MG63 (cell line): ENCODE measurements around the gene CIAPIN1. TPM values are rescaled to one million over a fixed set of nuclear protein-coding genes. Genes with fewer than 3 reads are reported as not detected.
A peak's percentile ranks its signal among the peaks of the same experiment; 100 is the strongest.
"Not testable (repeated sequence)": the region's sequence is repeated elsewhere in the genome, so short reads cannot be mapped to it uniquely, and the experiment has no call there.

Experiments used
- DNase-seq: peaks from one replicate; pipeline ENCODE4 v3.0.0-alpha.2; 2020
- H3K27me3 ChIP-seq: fragments of 250-450 bp; sonication (Bioruptor Pico); 2 replicates; pipeline ENCODE4 v1.5.1; 2020; ENCODE audit warnings: mild to moderate bottlenecking, moderate library complexity
- H3K36me3 ChIP-seq: fragments of 250-450 bp; sonication (Bioruptor Pico); 2 replicates; pipeline ENCODE4 v1.5.1; 2020; ENCODE audit warnings: mild to moderate bottlenecking, moderate library complexity
- H3K4me3 ChIP-seq: fragments of 250-450 bp; sonication (Bioruptor Pico); 2 replicates; pipeline ENCODE4 v1.5.1; 2020; ENCODE audit warnings: mild to moderate bottlenecking, moderate library complexity
- H3K9me3 ChIP-seq: fragments of 250-450 bp; sonication (Bioruptor Pico); 2 replicates; pipeline ENCODE4 v1.5.1; 2020; ENCODE audit warnings: mild to moderate bottlenecking, moderate library complexity
- total RNA-seq: library from RNA; depleted of rRNA; stranded (reverse); fragments of >200 nt; shearing (Covaris generic); gene quantifications from 2 replicates; pipeline ENCODE4 v1.2.3, GENCODE V29; 2014; ENCODE audit warnings: low replicate concordance

The CIAPIN1 gene
- total RNA-seq, 1 experiment from 2014 or later = 277 TPM

GRCh38 chr16:57468346-57468745, 21.2 kb upstream of the CIAPIN1 start:
- Histone ChIP-seq H3K36me3 (peaks cover 91% of the 10 kb centered on the region), H3K9me3 (no peaks in the 10 kb centered on the region), H3K27me3 (no peaks in the 10 kb centered on the region), H3K4me3 (no peak overlapping the region)
- DNase-seq = no peak

GRCh38 chr16:57464523-57464922, 17.3 kb upstream of the CIAPIN1 start:
- no peak for DNase-seq
- H3K27me3 ChIP-seq = no peaks in the 10 kb centered on the region
- H3K36me3 ChIP-seq = peaks cover 82% of the 10 kb centered on the region
- no peak overlapping the region; the same call in 1 of the 2 replicates for H3K4me3 ChIP-seq
- H3K9me3 ChIP-seq = no peaks in the 10 kb centered on the region

- DNase-seq = no peak
- H3K9me3 ChIP-seq = no peaks in the 10 kb centered on the region
- no peaks in the 10 kb centered on the region for H3K27me3 ChIP-seq
- peaks cover 82% of the 10 kb centered on the region for H3K36me3 ChIP-seq
- peak overlapping the region; percentile 84 for H3K4me3 ChIP-seq
These were observed 15.8 kb upstream of the CIAPIN1 start for GRCh38 chr16:57462978-57463362.

- H3K27me3 ChIP-seq = no peaks in the 10 kb centered on the region
- no peaks in the 10 kb centered on the region for H3K9me3 ChIP-seq
- DNase-seq = peak; percentile 96
- H3K36me3 ChIP-seq = peaks cover 82% of the 10 kb centered on the region
- peak within 1 kb of the TSS; percentile 84 for H3K4me3 ChIP-seq
These were observed 15.2 kb upstream of the CIAPIN1 start, which contains the start of gene POLR2C for GRCh38 chr16:57462209-57462977. Gene POLR2C, plus strand, starts transcription at chr16:57462679. Its CDS starts 46 bp downstream, at chr16:57462725.

GRCh38 chr16:57452021-57452420, 4.8 kb upstream of the CIAPIN1 start:
- Histone ChIP-seq H3K27me3 (no peaks in the 10 kb centered on the region), H3K4me3 (no peak overlapping the region), H3K36me3 (peaks cover 63% of the 10 kb centered on the region), H3K9me3 (no peaks in the 10 kb centered on the region)
- DNase-seq = no peak

GRCh38 chr16:57446531-57447185, 527 bp downstream of the CIAPIN1 start:
- Histone ChIP-seq H3K9me3 (no peaks in the 10 kb centered on the region), H3K36me3 (peaks cover 43% of the 10 kb centered on the region), H3K4me3 (peak overlapping the region; percentile 88), H3K27me3 (no peaks in the 10 kb centered on the region)
- DNase-seq = peak; percentile 53

- Histone ChIP-seq H3K9me3 (peaks cover 2% of the 10 kb centered on the region; the same call in 1 of the 2 replicates), H3K36me3 (peaks cover 43% of the 10 kb centered on the region)
- DNase-seq = no peak
These were observed 1.7 kb downstream of the CIAPIN1 start for GRCh38 chr16:57445510-57445909.

GRCh38 chr16:57444711-57445110, 2.5 kb downstream of the CIAPIN1 start:
- peaks cover 2% of the 10 kb centered on the region for H3K9me3 ChIP-seq
- H3K4me3 ChIP-seq = no peak overlapping the region
- H3K27me3 ChIP-seq = no peaks in the 10 kb centered on the region
- DNase-seq = no peak
- peaks cover 46% of the 10 kb centered on the region for H3K36me3 ChIP-seq

More at GRCh38 chr16:57445510-57445909, 1.7 kb downstream of the CIAPIN1 start:
- Histone ChIP-seq H3K27me3 (no peaks in the 10 kb centered on the region), H3K4me3 (no peak overlapping the region)

- not testable (repeated sequence) for H3K4me3 ChIP-seq, H3K9me3 ChIP-seq, H3K27me3 ChIP-seq, DNase-seq
- H3K36me3 ChIP-seq = peaks cover 84% of the 10 kb centered on the region
These were observed 6.6 kb downstream of the CIAPIN1 start for GRCh38 chr16:57440551-57440950.

- DNase-seq, H3K27me3 ChIP-seq, H3K4me3 ChIP-seq, H3K9me3 ChIP-seq: not testable (repeated sequence)
- H3K36me3 ChIP-seq = peaks cover 89% of the 10 kb centered on the region
These were observed 7.2 kb downstream of the CIAPIN1 start for GRCh38 chr16:57439947-57440346.

- no peak for DNase-seq
- no peaks in the 10 kb centered on the region for H3K27me3 ChIP-seq
- H3K36me3 ChIP-seq = peaks cover 98% of the 10 kb centered on the region
- peaks cover 2% of the 10 kb centered on the region for H3K9me3 ChIP-seq
- H3K4me3 ChIP-seq = no peak overlapping the region
These were observed 11.3 kb downstream of the CIAPIN1 start for GRCh38 chr16:57435838-57436237.

GRCh38 chr16:57434003-57434402, 13.2 kb downstream of the CIAPIN1 start:
- Histone ChIP-seq H3K36me3 (peaks cover 97% of the 10 kb centered on the region), H3K4me3 (no peak overlapping the region), H3K27me3 (no peaks in the 10 kb centered on the region), H3K9me3 (no peaks in the 10 kb centered on the region; the same call in 1 of the 2 replicates)
- DNase-seq = no peak

- Histone ChIP-seq H3K9me3 (no peaks in the 10 kb centered on the region), H3K4me3 (no peak overlapping the region), H3K36me3 (peaks cover 97% of the 10 kb centered on the region), H3K27me3 (no peaks in the 10 kb centered on the region)
- no peak for DNase-seq
These were observed 14.2 kb downstream of the CIAPIN1 start for GRCh38 chr16:57432989-57433388.

GRCh38 chr16:57432505-57432904, 14.7 kb downstream of the CIAPIN1 start:
- Histone ChIP-seq H3K27me3 (no peaks in the 10 kb centered on the region), H3K36me3 (peaks cover 97% of the 10 kb centered on the region), H3K4me3 (no peak overlapping the region), H3K9me3 (no peaks in the 10 kb centered on the region)
- DNase-seq = no peak

GRCh38 chr16:57430955-57431354, 16.2 kb downstream of the CIAPIN1 start:
- Histone ChIP-seq H3K4me3 (no peak overlapping the region), H3K36me3 (peaks cover 95% of the 10 kb centered on the region), H3K9me3 (no peaks in the 10 kb centered on the region), H3K27me3 (no peaks in the 10 kb centered on the region)
- DNase-seq = no peak

GRCh38 chr16:57427824-57428223, 19.4 kb downstream of the CIAPIN1 start:
- H3K9me3 ChIP-seq = no peaks in the 10 kb centered on the region

GRCh38 chr16:57427307-57427706, 19.9 kb downstream of the CIAPIN1 start:
- Histone ChIP-seq H3K9me3 (no peaks in the 10 kb centered on the region), H3K4me3 (no peak overlapping the region), H3K36me3 (peaks cover 58% of the 10 kb centered on the region), H3K27me3 (no peaks in the 10 kb centered on the region)
- no peak for DNase-seq

More at GRCh38 chr16:57427824-57428223, 19.4 kb downstream of the CIAPIN1 start:
- Histone ChIP-seq H3K36me3 (peaks cover 63% of the 10 kb centered on the region), H3K4me3 (no peak overlapping the region), H3K27me3 (no peaks in the 10 kb centered on the region)
- DNase-seq = no peak
